ENCODE results near the gene KRTAP12-1.
"Not testable (repeated sequence)": the region's sequence is repeated elsewhere in the genome, so short reads cannot be mapped to it uniquely, and the experiment has no call there.

The KRTAP12-1 gene

DNA sequence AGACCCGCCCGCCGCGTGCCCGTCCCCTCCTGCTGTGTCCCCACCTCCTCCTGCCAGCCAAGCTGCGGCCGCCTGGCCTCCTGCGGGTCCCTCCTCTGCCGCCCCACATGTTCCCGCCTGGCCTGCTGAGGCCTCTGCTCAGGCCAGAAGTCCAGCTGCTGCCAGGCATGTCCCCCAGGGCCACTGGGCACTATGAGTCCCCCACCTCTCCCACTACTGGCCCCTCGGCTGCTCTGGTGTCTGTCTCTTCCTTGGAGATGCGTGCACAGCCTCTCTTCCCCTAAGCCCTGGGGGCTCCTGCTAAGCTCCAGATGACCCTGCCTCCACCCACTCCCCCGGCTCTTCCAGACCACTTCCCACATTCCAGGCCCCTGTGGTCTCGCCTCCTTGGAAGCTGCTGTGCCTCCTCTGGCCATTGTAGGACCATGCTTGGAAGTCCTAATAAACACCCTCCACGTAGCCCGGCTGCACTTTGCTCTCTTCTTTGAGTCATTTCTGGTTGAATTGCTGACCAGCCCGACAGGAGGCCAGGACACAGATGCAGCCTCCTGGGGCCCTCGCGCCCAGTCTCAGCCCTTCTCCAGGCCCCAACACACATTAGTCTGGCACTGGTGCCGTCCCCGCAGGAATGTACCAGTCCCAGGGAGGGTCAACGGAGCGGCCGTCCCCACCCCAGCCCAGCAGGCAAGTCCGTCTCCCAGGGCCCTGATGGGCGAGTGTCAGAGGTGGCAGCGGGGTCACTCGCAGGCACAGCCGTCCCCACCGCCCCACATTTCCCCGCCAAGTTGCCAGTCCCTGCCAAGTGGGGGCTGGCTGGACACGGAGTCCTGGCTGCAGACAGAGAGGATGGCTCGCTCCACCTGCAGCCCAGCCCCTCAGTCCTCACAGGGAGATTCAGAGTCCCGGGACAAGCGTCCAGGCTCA is 16.1 kb upstream of the KRTAP12-1 start:
- H3K36me3 ChIP-seq (ENCODE audit: insufficient read depth, low read length), result no peaks in the 10 kb centered on the region
- no peaks in the 10 kb centered on the region for H3K9me3 ChIP-seq (ENCODE audit: insufficient read depth, low read depth, low read length)
- H3K4me2 ChIP-seq (ENCODE audit: low read depth, low read length, poor library complexity, severe bottlenecking), result no peak overlapping the region
- no peaks in the 10 kb centered on the region for H3F3A ChIP-seq (ENCODE audit: low read depth)
- H3K27me3 ChIP-seq (ENCODE audit: insufficient read depth, low read length, poor library complexity, severe bottlenecking), result no peaks in the 10 kb centered on the region
- no peaks in the 10 kb centered on the region for H4K20me1 ChIP-seq (ENCODE audit: insufficient read depth, low read length, poor library complexity, severe bottlenecking)
- H3K9ac ChIP-seq (ENCODE audit: low read depth, low read length, poor library complexity, severe bottlenecking), result no peak overlapping the region
- no peak overlapping the region for H3K4me3 ChIP-seq (ENCODE audit: low read length, poor library complexity, severe bottlenecking)
- no peaks in the 10 kb centered on the region for H3K79me2 ChIP-seq (ENCODE audit: insufficient read depth, low read length)
- no peaks in the 10 kb centered on the region for H3K9me2 ChIP-seq (replicated peaks; ENCODE audit: low read depth, low read length)
- no peaks in the 10 kb centered on the region for H3K4me1 ChIP-seq (ENCODE audit: insufficient read depth, low read length, poor library complexity, severe bottlenecking)
- H2AFZ ChIP-seq (ENCODE audit: low read length), result no peak overlapping the region
- TF ChIP-seq, protein P1, sequence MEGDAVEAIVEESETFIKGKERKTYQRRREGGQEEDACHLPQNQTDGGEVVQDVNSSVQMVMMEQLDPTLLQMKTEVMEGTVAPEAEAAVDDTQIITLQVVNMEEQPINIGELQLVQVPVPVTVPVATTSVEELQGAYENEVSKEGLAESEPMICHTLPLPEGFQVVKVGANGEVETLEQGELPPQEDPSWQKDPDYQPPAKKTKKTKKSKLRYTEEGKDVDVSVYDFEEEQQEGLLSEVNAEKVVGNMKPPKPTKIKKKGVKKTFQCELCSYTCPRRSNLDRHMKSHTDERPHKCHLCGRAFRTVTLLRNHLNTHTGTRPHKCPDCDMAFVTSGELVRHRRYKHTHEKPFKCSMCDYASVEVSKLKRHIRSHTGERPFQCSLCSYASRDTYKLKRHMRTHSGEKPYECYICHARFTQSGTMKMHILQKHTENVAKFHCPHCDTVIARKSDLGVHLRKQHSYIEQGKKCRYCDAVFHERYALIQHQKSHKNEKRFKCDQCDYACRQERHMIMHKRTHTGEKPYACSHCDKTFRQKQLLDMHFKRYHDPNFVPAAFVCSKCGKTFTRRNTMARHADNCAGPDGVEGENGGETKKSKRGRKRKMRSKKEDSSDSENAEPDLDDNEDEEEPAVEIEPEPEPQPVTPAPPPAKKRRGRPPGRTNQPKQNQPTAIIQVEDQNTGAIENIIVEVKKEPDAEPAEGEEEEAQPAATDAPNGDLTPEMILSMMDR (conservative IDR thresholded peaks at IDR 0.05; ENCODE audit: low read length), result no peak
- no peak for TF ChIP-seq EZH2phosphoT487 (IDR thresholded peaks at IDR 0.05; ENCODE audit: borderline replicate concordance)

DNA sequence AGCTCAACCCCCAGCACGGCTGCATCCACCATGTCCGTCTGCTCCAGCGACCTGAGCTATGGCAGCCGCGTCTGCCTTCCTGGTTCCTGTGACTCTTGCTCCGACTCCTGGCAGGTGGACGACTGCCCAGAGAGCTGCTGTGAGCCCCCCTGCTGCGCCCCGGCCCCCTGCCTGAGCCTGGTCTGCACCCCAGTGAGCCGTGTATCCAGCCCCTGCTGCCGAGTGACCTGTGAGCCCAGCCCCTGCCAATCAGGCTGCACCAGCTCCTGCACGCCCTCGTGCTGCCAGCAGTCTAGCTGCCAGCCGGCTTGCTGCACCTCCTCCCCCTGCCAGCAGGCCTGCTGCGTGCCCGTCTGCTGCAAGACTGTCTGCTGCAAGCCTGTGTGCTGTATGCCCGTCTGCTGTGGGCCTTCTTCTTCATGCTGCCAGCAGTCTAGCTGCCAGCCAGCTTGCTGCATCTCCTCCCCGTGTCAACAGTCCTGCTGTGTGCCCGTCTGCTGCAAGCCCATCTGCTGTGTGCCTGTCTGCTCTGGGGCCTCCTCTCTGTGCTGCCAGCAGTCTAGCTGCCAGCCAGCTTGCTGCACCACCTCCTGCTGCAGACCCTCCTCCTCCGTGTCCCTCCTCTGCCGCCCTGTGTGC is 15.3 kb upstream of the KRTAP12-1 start, which contains the start of gene KRTAP10-12:
Gene KRTAP10-12 (plus strand): TSS at position 1 of the 639 bp plus-strand sequence. CDS start 30 bp downstream, at position 31.
- not testable (repeated sequence) for H3K9ac ChIP-seq (ENCODE audit: low read depth, low read length, poor library complexity, severe bottlenecking); H3K27me3 ChIP-seq (ENCODE audit: insufficient read depth, low read length, poor library complexity, severe bottlenecking); H3K9me3 ChIP-seq (ENCODE audit: insufficient read depth, low read depth, low read length)

DNA sequence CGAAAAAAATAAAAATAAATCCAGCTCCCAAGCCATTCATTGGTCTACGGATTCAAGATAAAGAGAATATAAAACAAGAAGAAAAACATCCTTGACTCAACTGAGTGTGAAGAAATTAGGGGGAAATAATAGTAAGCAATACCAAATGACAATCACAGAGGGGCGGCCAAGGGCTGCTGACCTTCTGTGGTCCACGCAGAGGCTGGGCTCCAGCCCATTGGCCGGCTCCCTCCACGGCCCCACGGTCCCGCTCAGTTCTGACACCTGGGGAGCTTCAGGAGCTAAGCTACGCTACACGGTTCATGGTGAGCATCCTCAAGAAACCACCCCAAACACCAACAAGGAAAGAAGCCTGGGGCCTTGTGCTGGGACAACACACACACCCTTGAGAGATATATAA is 14.6 kb upstream of the KRTAP12-1 start:
- Histone ChIP-seq H3K4me3 (ENCODE audit: low read length, poor library complexity, severe bottlenecking) (no peak overlapping the region), H3K36me3 (ENCODE audit: insufficient read depth, low read length) (no peaks in the 10 kb centered on the region), H2AFZ (ENCODE audit: low read length) (no peak overlapping the region), H3K9ac (ENCODE audit: low read depth, low read length, poor library complexity, severe bottlenecking) (no peak overlapping the region), H3F3A (ENCODE audit: low read depth) (no peaks in the 10 kb centered on the region), H3K9me2 (replicated peaks; ENCODE audit: low read depth, low read length) (no peaks in the 10 kb centered on the region), H3K4me2 (ENCODE audit: low read depth, low read length, poor library complexity, severe bottlenecking) (no peak overlapping the region), H3K27me3 (ENCODE audit: insufficient read depth, low read length, poor library complexity, severe bottlenecking) (no peaks in the 10 kb centered on the region), H3K4me1 (ENCODE audit: insufficient read depth, low read length, poor library complexity, severe bottlenecking) (no peaks in the 10 kb centered on the region), H3K9me3 (ENCODE audit: insufficient read depth, low read depth, low read length) (peaks cover 4% of the 10 kb centered on the region; the same call in 1 of the 2 replicates), H4K20me1 (ENCODE audit: insufficient read depth, low read length, poor library complexity, severe bottlenecking) (no peaks in the 10 kb centered on the region), H3K79me2 (ENCODE audit: insufficient read depth, low read length) (no peaks in the 10 kb centered on the region)
- TF ChIP-seq EZH2phosphoT487 (IDR thresholded peaks at IDR 0.05; ENCODE audit: borderline replicate concordance), result no peak
- TF ChIP-seq, protein P1 (conservative IDR thresholded peaks at IDR 0.05; ENCODE audit: low read length), result no peak

More for the DNA sequence above, 15.3 kb upstream of the KRTAP12-1 start, which contains the start of gene KRTAP10-12:
- not testable (repeated sequence) for H3K4me1 ChIP-seq (ENCODE audit: insufficient read depth, low read length, poor library complexity, severe bottlenecking); H3K4me2 ChIP-seq (ENCODE audit: low read depth, low read length, poor library complexity, severe bottlenecking); H4K20me1 ChIP-seq (ENCODE audit: insufficient read depth, low read length, poor library complexity, severe bottlenecking); H3K4me3 ChIP-seq (ENCODE audit: low read length, poor library complexity, severe bottlenecking); H2AFZ ChIP-seq (ENCODE audit: low read length); H3K9me2 ChIP-seq (replicated peaks; ENCODE audit: low read depth, low read length); H3K79me2 ChIP-seq (ENCODE audit: insufficient read depth, low read length); H3K36me3 ChIP-seq (ENCODE audit: insufficient read depth, low read length); H3F3A ChIP-seq (ENCODE audit: low read depth)
